Medulla oblongata (tissue), 1 donor: Measurements from ENCODE around the gene SPDYE18.
A peak's percentile ranks its signal among the peaks of the same experiment; 100 is the strongest.
"Not testable (repeated sequence)": the region's sequence is repeated elsewhere in the genome, so short reads cannot be mapped to it uniquely, and the experiment has no call there.

ENCODE experiments used
- DNase-seq: peaks from one replicate; pipeline ENCODE4 v3.0.0-alpha.2; 2015; ENCODE audit errors: extremely low spot score

SPDYE18 gene

GRCh38 chr7:77062557-77062956, at the start of gene SPDYE18:
Gene SPDYE18, minus strand, starts transcription at chr7:77062558. Its CDS starts 2,046 bp downstream, at chr7:77060512.
- DNase-seq = not testable (repeated sequence)

GRCh38 chr7:77108362-77108761, 46.0 kb upstream of the SPDYE18 start:
- not testable (repeated sequence) for DNase-seq

GRCh38 chr7:77107659-77108058, 45.3 kb upstream of the SPDYE18 start:
- not testable (repeated sequence) for DNase-seq

- not testable (repeated sequence) for DNase-seq
Observed at GRCh38 chr7:77105904-77106303, 43.5 kb upstream of the SPDYE18 start.

- DNase-seq = not testable (repeated sequence)
Observed at GRCh38 chr7:77102671-77103070, 40.3 kb upstream of the SPDYE18 start.

- DNase-seq = not testable (repeated sequence)
Observed at GRCh38 chr7:77101187-77101586, 38.8 kb upstream of the SPDYE18 start.

GRCh38 chr7:77100501-77100900, 38.1 kb upstream of the SPDYE18 start:
- DNase-seq = not testable (repeated sequence)

GRCh38 chr7:77092301-77092700, 29.9 kb upstream of the SPDYE18 start:
- DNase-seq = not testable (repeated sequence)

GRCh38 chr7:77082192-77082591, 19.8 kb upstream of the SPDYE18 start:
- not testable (repeated sequence) for DNase-seq

GRCh38 chr7:77080236-77080635, 17.9 kb upstream of the SPDYE18 start:
- DNase-seq = not testable (repeated sequence)

- DNase-seq = not testable (repeated sequence)
Observed at GRCh38 chr7:77079624-77080023, 17.3 kb upstream of the SPDYE18 start.

- DNase-seq = not testable (repeated sequence)
Observed at GRCh38 chr7:77079112-77079511, 16.8 kb upstream of the SPDYE18 start.

- not testable (repeated sequence) for DNase-seq
Observed at GRCh38 chr7:77077060-77077459, 14.7 kb upstream of the SPDYE18 start.

GRCh38 chr7:77074786-77075396, 12.5 kb upstream of the SPDYE18 start:
- not testable (repeated sequence) for DNase-seq

GRCh38 chr7:77071108-77071507, 8.8 kb upstream of the SPDYE18 start:
- not testable (repeated sequence) for DNase-seq

GRCh38 chr7:77065869-77066268, 3.5 kb upstream of the SPDYE18 start:
- not testable (repeated sequence) for DNase-seq

- DNase-seq = not testable (repeated sequence)
Observed at GRCh38 chr7:77063732-77064131, 1.4 kb upstream of the SPDYE18 start.

GRCh38 chr7:77032261-77032660, 30.1 kb downstream of the SPDYE18 start, which contains the start of gene SPDYE17:
Gene SPDYE17, minus strand, starts transcription at chr7:77032361. Its CDS starts 1,791 bp downstream, at chr7:77030570.
- DNase-seq = not testable (repeated sequence)

- DNase-seq = not testable (repeated sequence)
Observed at GRCh38 chr7:77026349-77026748, 36.0 kb downstream of the SPDYE18 start.

GRCh38 chr7:77010074-77010680, 52.2 kb downstream of the SPDYE18 start:
- peak; percentile 19 for DNase-seq

- DNase-seq = peak; percentile 31
Observed at GRCh38 chr7:77008000-77008399, 54.4 kb downstream of the SPDYE18 start.

- DNase-seq = not testable (repeated sequence)
Observed at GRCh38 chr7:77006127-77007110, 55.9 kb downstream of the SPDYE18 start.
